GM12892 (cell line): ENCODE measurements around the gene CEP72.
"Not testable (repeated sequence)": the region's sequence is repeated elsewhere in the genome, so short reads cannot be mapped to it uniquely, and the experiment has no call there.

Experiments
- POLR2A ChIP-seq: IDR thresholded peaks from 2 replicates; pipeline ENCODE4 v1.6.1; 2011; ENCODE audit warnings: low read depth, low read length, control low read depth
- POLR2AphosphoS5 ChIP-seq: IDR thresholded peaks from 2 replicates; pipeline ENCODE4 v1.6.1; 2011; ENCODE audit warnings: low read depth, low read length, control low read depth
- TAF1 ChIP-seq: IDR thresholded peaks from 2 replicates; pipeline ENCODE4 v1.6.1; 2011; ENCODE audit warnings: low read depth, mild to moderate bottlenecking, control low read depth, low read length, borderline replicate concordance

GRCh38 chr5:678521-678920 is 66.4 kb downstream of the CEP72 start:
- not testable (repeated sequence) for TF ChIP-seq POLR2A, TAF1, POLR2AphosphoS5
